HepG2 (cell line): ENCODE results near the gene PELO. TPM values are rescaled to one million over a fixed set of nuclear protein-coding genes. Genes with fewer than 3 reads are reported as not detected.
A peak's percentile ranks its signal among the peaks of the same experiment; 100 is the strongest.

Experiments used
- ATAC-seq: fragments of 200-7000 bp; cut with Tn5 transposase; 3 replicates; pipeline ENCODE4 v1.9.1; 2020; ENCODE audit warnings: mild to moderate bottlenecking, moderate library complexity
- BruUV-seq: library from RNA; stranded (reverse); fragments of 400-500 nt; replicated peaks from 2 replicates; lab custom pipeline; 2021; lab: Mats Ljungman, UMichigan
- CTCF ChIA-PET: fragments of 300-600 bp; formaldehyde crosslinking; extraction: SDS; loops from one replicate; lab custom pipeline; 2021; ENCODE audit warnings: low total read pairs, inconsistent platforms, low intra/inter-chr PET ratio; lab: Yijun Ruan, JAX
- POLR2A ChIA-PET: fragments of 350-600 bp; sonication (Branson Sonifier 250); formaldehyde crosslinking; loops from one replicate; lab custom pipeline; 2020; ENCODE audit warnings: antibody characterized with exemption, inconsistent platforms; lab: Yijun Ruan, JAX
- DNase-seq: peaks from one replicate; pipeline ENCODE4 v3.0.0-alpha.2; 2015; ENCODE audit warnings: low spot score
- FAIRE-seq: peaks from 3 replicates; lab custom pipeline; 2011; peaks lifted over from hg19 to GRCh38; lab: Jason Lieb, UNC
- H2AFZ ChIP-seq: one replicate; pipeline ENCODE4 v1.6.1; 2011; ENCODE audit warnings: low read length, inconsistent platforms
- H3K27ac ChIP-seq: fragments of 300-600 bp; 3 replicates; pipeline ENCODE4 v1.8.0; 2011; ENCODE audit warnings: mixed run types, mild to moderate bottlenecking, mixed read lengths, low read length, inconsistent platforms; ENCODE audit not compliant: insufficient read depth; ENCODE audit errors: extremely low read length
- H3K27me3 ChIP-seq, 2 experiments: fragments of 200-600 bp in 1 of 2; 2 replicates in 1 of 2; 3 replicates in 1 of 2; pipeline versions ENCODE4 v1.6.0 to v1.8.0; 2011; ENCODE audit warnings: low read length in 2 of 2, mild to moderate bottlenecking in 2 of 2, moderate library complexity in 2 of 2, inconsistent platforms in 1 of 2; ENCODE audit not compliant: insufficient read depth in 2 of 2, control insufficient read depth in 1 of 2
- H3K36me3 ChIP-seq, 2 experiments: fragments of 200-600 bp in 1 of 2; replicated peaks in 1 of 2; 2 replicates in 1 of 2; 3 replicates in 1 of 2; pipeline versions ENCODE4 v1.5.1 to v1.8.0; 2011; ENCODE audit warnings: low read length in 2 of 2, inconsistent platforms in 1 of 2; ENCODE audit not compliant: insufficient read depth in 2 of 2, control insufficient read depth in 1 of 2
- H3K4me1 ChIP-seq: 2 replicates; pipeline ENCODE4 v1.5.1; 2012; ENCODE audit warnings: low read length, inconsistent platforms; ENCODE audit not compliant: insufficient read depth
- H3K4me2 ChIP-seq: 2 replicates; pipeline ENCODE4 v1.6.0; 2011; ENCODE audit warnings: low read depth, low read length, inconsistent platforms
- H3K4me3 ChIP-seq, 3 experiments: fragments of 200-600 bp in 1 of 3; sonication (generic), shearing (Covaris generic) in 1 of 3; replicated peaks in 1 of 3; 2 replicates each; pipeline ENCODE4 v1.5.1; 2011 to 2016; ENCODE audit warnings: low read length in 3 of 3, inconsistent platforms in 2 of 3, low read depth in 2 of 3, mild to moderate bottlenecking in 2 of 3, control low read depth in 1 of 3, mixed read lengths in 1 of 3; ENCODE audit not compliant: insufficient read depth in 1 of 3
- H3K79me2 ChIP-seq: one replicate; pipeline ENCODE4 v1.6.1; 2011; ENCODE audit warnings: low read length, inconsistent platforms; ENCODE audit not compliant: insufficient read depth
- H3K9ac ChIP-seq: 2 replicates; pipeline ENCODE4 v1.6.0; 2011; ENCODE audit warnings: mild to moderate bottlenecking, low read depth, low read length, inconsistent platforms; ENCODE audit not compliant: insufficient read depth
- H3K9me3 ChIP-seq: 2 replicates; pipeline ENCODE4 v1.5.1; 2012; ENCODE audit warnings: mild to moderate bottlenecking, low read length
- H4K20me1 ChIP-seq: 2 replicates; pipeline ENCODE4 v1.6.0; 2011; ENCODE audit warnings: inconsistent platforms, mild to moderate bottlenecking, low read length, moderate library complexity; ENCODE audit not compliant: insufficient read depth
- KDM1A ChIP-seq: IDR thresholded peaks from 2 replicates; pipeline ENCODE4 v1.6.1; 2016; ENCODE audit warnings: missing compliant biosample characterization
- NAIF1 ChIP-seq: sonication (generic); formaldehyde crosslinking; IDR thresholded peaks from 2 replicates; pipeline ENCODE4 v1.5.0; 2020; ENCODE audit warnings: mild to moderate bottlenecking, missing genetic modification reagents, borderline replicate concordance
- ZNF20 ChIP-seq: sonication (generic); formaldehyde crosslinking; IDR thresholded peaks from 2 replicates; pipeline ENCODE4 v1.4.0; 2020; ENCODE audit warnings: mild to moderate bottlenecking, moderate library complexity, missing genetic modification reagents
- ZNF530 ChIP-seq: sonication (generic); formaldehyde crosslinking; IDR thresholded peaks from 2 replicates; pipeline ENCODE4 v1.5.0; 2020; ENCODE audit warnings: low read depth, mild to moderate bottlenecking, missing genetic modification reagents
- WGBS: methylation state at CpG from one replicate; pipeline ENCODE4 v1.1.6; 2017; ENCODE audit warnings: low lambda C conversion rate; 5-methylcytosine and 5-hydroxymethylcytosine counted together
- in situ Hi-C: cut with HindIII; loops from 2 replicates; pipeline ENCODE4 v1.10.0; 2017; ENCODE audit warnings: low pct_unique_long_range_greater_than_20kb; ENCODE audit not compliant: extremely low pct_ligation_motif_present
- intact Hi-C: fragments of 100-400 bp; cut with micrococcal nuclease; formaldehyde crosslinking; loops from one replicate; pipeline ENCODE4 v1.10.0; 2022; ENCODE audit not compliant: unreplicated experiment
- polyA plus RNA-seq, 8 experiments: library from polyadenylated mRNA; depleted of rRNA in 3 of 8; stranded (reverse) in 7 of 8; unstranded in 1 of 8; fragments of >200 nt; fragmentation: Illumina TruSeq in 4 of 8; extraction: Trizol in 4 of 8; gene quantifications; 2 replicates each; pipeline versions ENCODE4 v1.2.1 to v1.2.3, GENCODE V29; 2011 to 2016; ENCODE audit warnings: low read depth in 4 of 8, missing spikeins in 1 of 8, mixed read lengths in 1 of 8; ENCODE audit not compliant: insufficient read depth in 1 of 8
- total RNA-seq, 5 experiments: library from RNA; depleted of rRNA; stranded (reverse); fragments of >200 nt; fragmentation: Illumina TruSeq; extraction: Trizol; gene quantifications; 2 replicates each; pipeline ENCODE4 v1.2.3, GENCODE V29; 2016; ENCODE audit warnings: low read depth in 1 of 5
- TF ChIP-seq, protein P1 (sequence below): IDR thresholded peaks from 2 replicates; pipeline ENCODE4 v1.6.1; 2012; ENCODE audit warnings: low read length, improper control_type of control experiment
- TF ChIP-seq, protein P2 (sequence below), 2 experiments: sonication (generic) in 1 of 2; formaldehyde crosslinking in 1 of 2; IDR thresholded peaks; 2 replicates each; pipeline versions ENCODE4 v1.6.1 to v1.9.0; 2014 to 2022; ENCODE audit warnings: antibody characterized with exemption in 1 of 2, borderline replicate concordance in 1 of 2, inconsistent platforms in 1 of 2, low read depth in 1 of 2, missing genetic modification reagents in 1 of 2
- TF ChIP-seq, protein P3 (sequence below): sonication (generic); formaldehyde crosslinking; IDR thresholded peaks from 2 replicates; pipeline ENCODE4 v1.4.0; 2020; ENCODE audit warnings: missing genetic modification reagents, mild to moderate bottlenecking, borderline replicate concordance

Gene PELO
- total and polyA plus RNA-seq, 2 of the 13 experiments (the other 11 are each of a cell fraction or from before 2014, with no cell fraction given), result 19.0 to 23.9 TPM

DNA sequence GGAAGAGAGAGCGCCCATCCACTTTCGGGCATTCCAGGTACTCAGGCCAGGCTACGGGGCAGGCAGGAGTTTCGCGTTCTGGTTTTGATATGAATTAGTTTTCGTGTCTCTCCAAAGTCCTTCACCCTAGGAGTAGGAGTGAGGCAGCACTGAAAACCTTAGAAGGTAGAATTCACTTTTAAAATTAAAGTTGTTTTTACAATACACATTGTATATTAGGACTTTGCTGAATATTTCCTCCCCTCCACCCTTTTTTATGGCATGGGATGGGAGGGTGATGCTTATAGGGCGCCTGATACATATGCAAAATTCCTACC, 747 bp downstream of the PELO start (continued):
- TF ChIP-seq, protein P1, sequence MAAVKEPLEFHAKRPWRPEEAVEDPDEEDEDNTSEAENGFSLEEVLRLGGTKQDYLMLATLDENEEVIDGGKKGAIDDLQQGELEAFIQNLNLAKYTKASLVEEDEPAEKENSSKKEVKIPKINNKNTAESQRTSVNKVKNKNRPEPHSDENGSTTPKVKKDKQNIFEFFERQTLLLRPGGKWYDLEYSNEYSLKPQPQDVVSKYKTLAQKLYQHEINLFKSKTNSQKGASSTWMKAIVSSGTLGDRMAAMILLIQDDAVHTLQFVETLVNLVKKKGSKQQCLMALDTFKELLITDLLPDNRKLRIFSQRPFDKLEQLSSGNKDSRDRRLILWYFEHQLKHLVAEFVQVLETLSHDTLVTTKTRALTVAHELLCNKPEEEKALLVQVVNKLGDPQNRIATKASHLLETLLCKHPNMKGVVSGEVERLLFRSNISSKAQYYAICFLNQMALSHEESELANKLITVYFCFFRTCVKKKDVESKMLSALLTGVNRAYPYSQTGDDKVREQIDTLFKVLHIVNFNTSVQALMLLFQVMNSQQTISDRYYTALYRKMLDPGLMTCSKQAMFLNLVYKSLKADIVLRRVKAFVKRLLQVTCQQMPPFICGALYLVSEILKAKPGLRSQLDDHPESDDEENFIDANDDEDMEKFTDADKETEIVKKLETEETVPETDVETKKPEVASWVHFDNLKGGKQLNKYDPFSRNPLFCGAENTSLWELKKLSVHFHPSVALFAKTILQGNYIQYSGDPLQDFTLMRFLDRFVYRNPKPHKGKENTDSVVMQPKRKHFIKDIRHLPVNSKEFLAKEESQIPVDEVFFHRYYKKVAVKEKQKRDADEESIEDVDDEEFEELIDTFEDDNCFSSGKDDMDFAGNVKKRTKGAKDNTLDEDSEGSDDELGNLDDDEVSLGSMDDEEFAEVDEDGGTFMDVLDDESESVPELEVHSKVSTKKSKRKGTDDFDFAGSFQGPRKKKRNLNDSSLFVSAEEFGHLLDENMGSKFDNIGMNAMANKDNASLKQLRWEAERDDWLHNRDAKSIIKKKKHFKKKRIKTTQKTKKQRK, result no peak
- TF ChIP-seq NAIF1 (CRISPR knock-in tag) (peak; percentile 24; the same call in 1 of the 2 replicates), ZNF20 (CRISPR knock-in tag) (0 out of 2 replicates have a peak, but pooled peaks have one; percentile 38), KDM1A (CRISPR knock-in tag) (no peak), ZNF530 (CRISPR knock-in tag) (no peak)

DNA sequence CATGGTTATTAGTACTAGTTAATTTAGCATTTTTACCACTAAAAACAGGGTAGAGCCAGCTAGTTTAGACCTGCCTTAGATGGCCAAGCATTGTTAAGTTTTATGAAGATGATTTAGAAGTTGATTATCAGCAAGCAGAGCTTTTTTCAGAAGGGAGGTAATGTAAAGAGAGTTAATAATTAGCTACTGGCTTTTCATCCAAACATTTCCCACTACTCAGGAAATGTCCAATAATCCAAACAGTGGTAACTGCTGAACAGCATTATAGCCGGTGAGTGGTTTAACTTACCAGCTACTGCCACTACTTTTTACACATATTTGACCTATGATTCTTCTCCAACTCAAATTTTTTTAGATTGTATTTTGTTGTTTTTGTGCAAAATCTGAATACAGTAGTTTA, 1.7 kb downstream of the PELO start:
- peak overlapping the region; percentile 69 for H3K4me2 ChIP-seq
- WGBS, result 0% methylated on average over 1 of the region's 1 CpG
- ATAC-seq, result no peak
- ChIA-PET POLR2A (interaction anchor here (0.8 to 4.9 kb wide), 3 partner anchors 11 to 80 kb away, joined by 3 to 79 read pairs (median 3); no protein-coding TSS in a partner anchor), CTCF (no interaction called here)
- H4K20me1 ChIP-seq, result no peaks in the 10 kb centered on the region
- H3K36me3 ChIP-seq, result no peaks in the 10 kb centered on the region
- intact Hi-C loops (loop anchor here (2.0 to 5.0 kb wide), 3 partner anchors 78 to 308 kb away; no protein-coding TSS in a partner anchor), in situ Hi-C loops (loop anchor here (5.0 kb wide), 1 partner anchor 82 kb away; no protein-coding TSS in a partner anchor)
- peak overlapping the region; percentile 76 to 92 (median 77); a peak in 5 of 6 replicates for H3K4me3 ChIP-seq
- H3K4me1 ChIP-seq, result peaks cover 64% of the 10 kb centered on the region
- no TSS peak for BruUV-seq
- H2AFZ ChIP-seq, result no peak overlapping the region
- no peaks in the 10 kb centered on the region; a peak in 1 of 5 replicates for H3K27me3 ChIP-seq
- peak; percentile 50 for DNase-seq
- H3K27ac ChIP-seq, result peak overlapping the region; percentile 73
- no peaks in the 10 kb centered on the region for H3K9me3 ChIP-seq
- no peak for FAIRE-seq
- peak overlapping the region; percentile 71 for H3K9ac ChIP-seq
- H3K79me2 ChIP-seq, result peaks cover 56% of the 10 kb centered on the region
- TF ChIP-seq, protein P2, sequence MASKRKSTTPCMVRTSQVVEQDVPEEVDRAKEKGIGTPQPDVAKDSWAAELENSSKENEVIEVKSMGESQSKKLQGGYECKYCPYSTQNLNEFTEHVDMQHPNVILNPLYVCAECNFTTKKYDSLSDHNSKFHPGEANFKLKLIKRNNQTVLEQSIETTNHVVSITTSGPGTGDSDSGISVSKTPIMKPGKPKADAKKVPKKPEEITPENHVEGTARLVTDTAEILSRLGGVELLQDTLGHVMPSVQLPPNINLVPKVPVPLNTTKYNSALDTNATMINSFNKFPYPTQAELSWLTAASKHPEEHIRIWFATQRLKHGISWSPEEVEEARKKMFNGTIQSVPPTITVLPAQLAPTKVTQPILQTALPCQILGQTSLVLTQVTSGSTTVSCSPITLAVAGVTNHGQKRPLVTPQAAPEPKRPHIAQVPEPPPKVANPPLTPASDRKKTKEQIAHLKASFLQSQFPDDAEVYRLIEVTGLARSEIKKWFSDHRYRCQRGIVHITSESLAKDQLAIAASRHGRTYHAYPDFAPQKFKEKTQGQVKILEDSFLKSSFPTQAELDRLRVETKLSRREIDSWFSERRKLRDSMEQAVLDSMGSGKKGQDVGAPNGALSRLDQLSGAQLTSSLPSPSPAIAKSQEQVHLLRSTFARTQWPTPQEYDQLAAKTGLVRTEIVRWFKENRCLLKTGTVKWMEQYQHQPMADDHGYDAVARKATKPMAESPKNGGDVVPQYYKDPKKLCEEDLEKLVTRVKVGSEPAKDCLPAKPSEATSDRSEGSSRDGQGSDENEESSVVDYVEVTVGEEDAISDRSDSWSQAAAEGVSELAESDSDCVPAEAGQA (IDR thresholded peaks at IDR 0.05; ENCODE audit: low read depth), result no peak
- TF ChIP-seq, protein P2 (CRISPR knock-in tag; IDR thresholded peaks at IDR 0.05; ENCODE audit: borderline replicate concordance), result no peak
- TF ChIP-seq, protein P3, sequence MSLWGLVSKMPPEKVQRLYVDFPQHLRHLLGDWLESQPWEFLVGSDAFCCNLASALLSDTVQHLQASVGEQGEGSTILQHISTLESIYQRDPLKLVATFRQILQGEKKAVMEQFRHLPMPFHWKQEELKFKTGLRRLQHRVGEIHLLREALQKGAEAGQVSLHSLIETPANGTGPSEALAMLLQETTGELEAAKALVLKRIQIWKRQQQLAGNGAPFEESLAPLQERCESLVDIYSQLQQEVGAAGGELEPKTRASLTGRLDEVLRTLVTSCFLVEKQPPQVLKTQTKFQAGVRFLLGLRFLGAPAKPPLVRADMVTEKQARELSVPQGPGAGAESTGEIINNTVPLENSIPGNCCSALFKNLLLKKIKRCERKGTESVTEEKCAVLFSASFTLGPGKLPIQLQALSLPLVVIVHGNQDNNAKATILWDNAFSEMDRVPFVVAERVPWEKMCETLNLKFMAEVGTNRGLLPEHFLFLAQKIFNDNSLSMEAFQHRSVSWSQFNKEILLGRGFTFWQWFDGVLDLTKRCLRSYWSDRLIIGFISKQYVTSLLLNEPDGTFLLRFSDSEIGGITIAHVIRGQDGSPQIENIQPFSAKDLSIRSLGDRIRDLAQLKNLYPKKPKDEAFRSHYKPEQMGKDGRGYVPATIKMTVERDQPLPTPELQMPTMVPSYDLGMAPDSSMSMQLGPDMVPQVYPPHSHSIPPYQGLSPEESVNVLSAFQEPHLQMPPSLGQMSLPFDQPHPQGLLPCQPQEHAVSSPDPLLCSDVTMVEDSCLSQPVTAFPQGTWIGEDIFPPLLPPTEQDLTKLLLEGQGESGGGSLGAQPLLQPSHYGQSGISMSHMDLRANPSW, result no peak
